GM20000 (cell line): Measurements from ENCODE around the gene VAV3.
A peak's percentile ranks its signal among the peaks of the same experiment; 100 is the strongest.

Experiments used
- DNase-seq: peaks from one replicate; pipeline ENCODE4 v3.0.0; 2012; ENCODE audit warnings: low spot score
- TF ChIP-seq, protein P1 (sequence below): IDR thresholded peaks from 2 replicates; pipeline ENCODE4 v1.5.1; 2012; ENCODE audit warnings: mild to moderate bottlenecking, control low read depth; ENCODE audit errors: extremely low read depth, missing control alignments

The VAV3 gene

DNA sequence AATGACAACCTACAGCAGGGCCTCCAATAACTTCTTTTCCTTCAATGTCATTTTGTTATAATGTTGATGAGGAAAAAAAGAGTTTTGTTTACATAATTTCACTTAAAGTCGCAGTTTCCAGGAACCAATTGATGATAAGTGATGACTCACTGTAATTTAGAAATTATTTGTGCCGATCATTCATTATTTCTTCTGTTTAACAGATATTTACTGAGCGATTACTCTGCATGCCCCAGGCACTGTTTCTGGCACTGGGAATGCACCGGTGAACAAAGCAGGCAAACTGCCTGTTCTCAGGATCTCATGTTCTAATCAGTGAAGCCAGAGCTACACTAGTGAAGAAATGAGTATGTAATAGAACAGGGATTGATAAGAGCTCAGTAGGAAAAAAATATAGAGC, 420.7 kb downstream of the VAV3 start:
- DNase-seq = no peak
- TF ChIP-seq, protein P1, sequence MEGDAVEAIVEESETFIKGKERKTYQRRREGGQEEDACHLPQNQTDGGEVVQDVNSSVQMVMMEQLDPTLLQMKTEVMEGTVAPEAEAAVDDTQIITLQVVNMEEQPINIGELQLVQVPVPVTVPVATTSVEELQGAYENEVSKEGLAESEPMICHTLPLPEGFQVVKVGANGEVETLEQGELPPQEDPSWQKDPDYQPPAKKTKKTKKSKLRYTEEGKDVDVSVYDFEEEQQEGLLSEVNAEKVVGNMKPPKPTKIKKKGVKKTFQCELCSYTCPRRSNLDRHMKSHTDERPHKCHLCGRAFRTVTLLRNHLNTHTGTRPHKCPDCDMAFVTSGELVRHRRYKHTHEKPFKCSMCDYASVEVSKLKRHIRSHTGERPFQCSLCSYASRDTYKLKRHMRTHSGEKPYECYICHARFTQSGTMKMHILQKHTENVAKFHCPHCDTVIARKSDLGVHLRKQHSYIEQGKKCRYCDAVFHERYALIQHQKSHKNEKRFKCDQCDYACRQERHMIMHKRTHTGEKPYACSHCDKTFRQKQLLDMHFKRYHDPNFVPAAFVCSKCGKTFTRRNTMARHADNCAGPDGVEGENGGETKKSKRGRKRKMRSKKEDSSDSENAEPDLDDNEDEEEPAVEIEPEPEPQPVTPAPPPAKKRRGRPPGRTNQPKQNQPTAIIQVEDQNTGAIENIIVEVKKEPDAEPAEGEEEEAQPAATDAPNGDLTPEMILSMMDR = no peak

DNA sequence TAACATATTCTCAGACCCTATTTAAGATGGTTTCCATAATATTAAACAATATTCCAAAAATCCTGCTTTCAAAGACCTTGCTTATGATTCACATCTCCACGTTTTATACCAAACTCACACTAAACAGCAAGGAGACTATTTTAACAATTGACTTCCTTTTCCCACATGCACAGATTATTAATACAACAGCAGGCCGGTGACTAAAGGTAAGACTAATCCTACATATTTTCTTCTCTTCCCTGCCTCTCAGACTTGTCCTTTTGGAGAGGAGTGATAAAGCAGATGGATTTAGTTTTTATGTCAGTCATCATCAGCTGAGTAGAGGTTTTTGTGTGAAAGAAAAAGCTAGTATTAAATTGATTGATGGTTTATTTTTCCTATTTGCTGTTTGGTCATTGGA, 423.6 kb downstream of the VAV3 start:
- TF ChIP-seq, protein P1 = no peak
- DNase-seq = no peak

DNA sequence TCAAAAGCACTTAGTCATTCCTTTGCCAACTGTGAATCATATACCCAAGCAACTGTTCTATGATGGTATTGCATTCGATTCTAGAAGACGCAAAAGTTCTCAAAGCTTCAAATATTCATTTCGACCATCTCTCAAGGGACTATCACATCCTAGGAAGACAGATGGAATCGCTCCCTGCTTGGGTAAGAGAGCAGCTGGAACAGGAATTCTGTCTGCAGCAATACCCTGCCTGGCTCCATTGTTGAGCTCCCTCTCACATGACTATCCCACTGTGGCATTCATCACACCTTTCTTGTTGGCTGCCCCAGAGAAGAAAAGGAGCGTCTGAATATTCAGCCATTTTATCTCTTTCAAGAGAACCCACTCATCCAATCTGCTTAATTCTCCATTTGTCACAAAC, 426.5 kb downstream of the VAV3 start:
- TF ChIP-seq, protein P1 = no peak
- DNase-seq = no peak

DNA sequence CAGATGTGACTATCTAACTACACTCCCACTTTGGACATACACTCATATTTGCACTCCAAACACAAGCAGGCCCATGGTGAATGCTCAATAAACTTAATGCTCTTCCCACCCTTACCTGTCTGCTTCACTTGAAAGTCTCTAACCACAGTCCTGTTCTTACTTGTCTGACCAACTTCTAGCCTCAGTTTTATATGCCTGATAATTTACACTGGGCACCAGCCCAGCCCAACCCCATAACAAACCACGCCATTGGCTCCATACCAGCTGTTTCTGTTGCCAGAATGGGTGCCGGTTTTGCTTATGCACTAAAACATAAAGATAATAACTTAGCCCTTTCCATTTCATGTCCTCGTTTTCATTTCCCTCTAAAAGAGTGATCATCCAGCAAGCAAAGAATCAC, 428.7 kb downstream of the VAV3 start:
- TF ChIP-seq, protein P1 = no peak
- no peak for DNase-seq

DNA sequence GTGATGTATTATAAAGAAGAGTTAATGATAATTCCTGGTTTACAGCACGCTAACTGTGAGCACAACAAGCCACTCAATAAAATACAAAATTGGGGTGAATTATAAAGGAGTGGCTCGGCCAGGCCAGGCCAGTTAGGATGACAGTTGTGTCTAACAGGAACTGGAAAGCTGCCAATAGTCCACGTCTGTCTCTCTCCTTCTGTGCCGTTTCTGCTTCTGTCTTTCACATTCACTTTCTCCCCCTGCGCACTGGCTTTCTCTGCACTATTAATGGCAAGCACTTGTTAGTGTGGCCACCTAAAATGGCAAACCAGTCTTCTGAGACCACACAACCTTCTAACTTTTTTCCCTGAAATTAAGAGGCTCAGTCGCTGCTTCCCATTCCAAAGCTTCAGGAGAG, 429.9 kb downstream of the VAV3 start:
- TF ChIP-seq, protein P1 = no peak
- peak; percentile 19 for DNase-seq

DNA sequence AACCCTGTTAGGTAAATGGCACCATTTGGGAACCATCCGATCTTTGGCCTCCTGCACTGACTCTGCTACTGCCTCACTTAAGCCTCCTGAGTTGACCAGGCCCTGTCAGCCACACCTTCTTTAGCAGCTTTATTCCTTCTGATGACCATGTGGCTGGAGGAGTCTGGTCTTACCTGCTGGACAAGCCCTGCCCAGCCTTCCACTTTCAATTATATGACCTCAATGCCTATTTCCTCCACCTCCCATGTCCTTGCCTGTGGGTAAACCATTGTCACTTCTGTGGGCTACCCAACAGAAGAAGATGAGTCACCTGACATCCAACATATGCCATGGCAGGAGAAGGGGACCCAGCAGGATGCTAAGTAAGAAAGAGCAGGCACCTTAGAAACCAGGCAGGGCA, 430.3 kb downstream of the VAV3 start:
- DNase-seq = no peak
- TF ChIP-seq, protein P1 = no peak

DNA sequence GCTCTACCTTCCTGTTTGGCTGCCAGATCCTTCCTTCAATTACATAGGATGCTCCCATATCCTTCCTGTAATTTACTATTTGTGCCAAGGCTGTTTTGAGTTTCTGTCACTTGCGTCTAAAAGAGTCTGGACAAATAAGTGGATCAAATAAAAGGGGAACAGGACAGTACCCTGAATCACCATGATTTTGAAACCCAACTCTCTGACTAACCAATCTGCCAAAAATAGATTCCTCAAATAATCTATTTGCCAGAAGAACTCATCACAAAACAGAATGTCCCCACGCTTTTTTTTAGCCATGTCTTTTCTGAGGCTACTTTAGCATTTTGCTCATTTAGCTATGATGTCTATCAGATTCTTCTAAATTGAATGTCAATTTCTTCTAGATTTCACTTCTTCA, 431.5 kb downstream of the VAV3 start:
- DNase-seq = no peak
- TF ChIP-seq, protein P1 = no peak
